T-helper 1 cell treated with Interleukin-12 subunit alpha and Interleukin-12 subunit beta and Interleukin-4 antibody, amounts not matched to agents 30 μg/mL and 1 μg/mL, for 36 hours (primary cell): ENCODE measurements around the gene AGPS.
"Not testable (repeated sequence)": the region's sequence is repeated elsewhere in the genome, so short reads cannot be mapped to it uniquely, and the experiment has no call there.

Experiments used
- H3K27ac Mint-ChIP-seq: one replicate; pipeline ENCODE4 v1.8.0; 2021; ENCODE audit warnings: mild to moderate bottlenecking, mixed read lengths
- H3K27me3 Mint-ChIP-seq: one replicate; pipeline ENCODE4 v1.8.0; 2021; ENCODE audit warnings: low read depth, mixed read lengths
- H3K36me3 Mint-ChIP-seq: one replicate; pipeline ENCODE4 v1.8.0; 2021; ENCODE audit warnings: low read depth, mixed read lengths
- H3K4me1 Mint-ChIP-seq: one replicate; pipeline ENCODE4 v1.8.0; 2021; ENCODE audit warnings: low read depth, mixed read lengths
- H3K4me3 Mint-ChIP-seq: one replicate; pipeline ENCODE4 v1.8.0; 2021; ENCODE audit warnings: mild to moderate bottlenecking, moderate library complexity, mixed read lengths
- H3K9me3 Mint-ChIP-seq: one replicate; pipeline ENCODE4 v1.8.0; 2021; ENCODE audit warnings: mixed read lengths

AGPS gene

GRCh38 chr2:177397481-177398289, 5.1 kb downstream of the AGPS start:
- H3K27me3 Mint-ChIP-seq: no peaks in the 10 kb centered on the region
- H3K9me3 Mint-ChIP-seq: no peaks in the 10 kb centered on the region
- H3K4me1 Mint-ChIP-seq: peaks cover 52% of the 10 kb centered on the region
- H3K4me3 Mint-ChIP-seq: no peak overlapping the region
- peaks cover 7% of the 10 kb centered on the region for H3K36me3 Mint-ChIP-seq
- no peak overlapping the region for H3K27ac Mint-ChIP-seq

DNA sequence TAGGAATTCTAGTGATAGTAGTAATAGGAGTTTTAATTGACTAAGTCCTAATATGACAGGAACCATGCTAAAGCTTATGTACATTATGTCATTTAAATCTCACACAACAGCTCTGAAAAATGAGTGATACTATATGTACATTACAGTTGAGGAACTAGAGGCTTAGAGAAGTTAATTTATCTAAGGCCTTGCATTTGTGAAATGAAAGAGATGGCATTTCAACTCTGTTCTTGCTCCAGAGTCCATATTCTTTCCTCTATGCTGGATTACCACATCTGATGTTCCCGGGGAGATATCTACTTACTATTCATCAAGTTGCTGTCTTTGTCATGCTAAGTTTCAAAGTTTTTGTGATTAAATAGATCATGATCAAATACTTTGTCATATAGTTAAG, 5.7 kb downstream of the AGPS start:
- Mint-ChIP-seq H3K9me3 (no peaks in the 10 kb centered on the region), H3K27ac (no peak overlapping the region), H3K4me1 (peaks cover 51% of the 10 kb centered on the region), H3K27me3 (no peaks in the 10 kb centered on the region), H3K4me3 (no peak overlapping the region), H3K36me3 (peaks cover 7% of the 10 kb centered on the region)

GRCh38 chr2:177398791-177399190, 6.2 kb downstream of the AGPS start:
- peaks cover 46% of the 10 kb centered on the region for H3K4me1 Mint-ChIP-seq
- H3K27me3 Mint-ChIP-seq: no peaks in the 10 kb centered on the region
- H3K9me3 Mint-ChIP-seq: no peaks in the 10 kb centered on the region
- no peak overlapping the region for H3K4me3 Mint-ChIP-seq
- no peak overlapping the region for H3K27ac Mint-ChIP-seq
- peaks cover 7% of the 10 kb centered on the region for H3K36me3 Mint-ChIP-seq

- H3K27ac Mint-ChIP-seq: no peak overlapping the region
- H3K27me3 Mint-ChIP-seq: no peaks in the 10 kb centered on the region
- no peaks in the 10 kb centered on the region for H3K9me3 Mint-ChIP-seq
- peaks cover 7% of the 10 kb centered on the region for H3K36me3 Mint-ChIP-seq
- H3K4me3 Mint-ChIP-seq: no peak overlapping the region
- peaks cover 48% of the 10 kb centered on the region for H3K4me1 Mint-ChIP-seq
These were observed 6.8 kb downstream of the AGPS start for GRCh38 chr2:177399376-177399775.

GRCh38 chr2:177400337-177400923, 7.9 kb downstream of the AGPS start:
- Mint-ChIP-seq H3K4me1 (peaks cover 39% of the 10 kb centered on the region), H3K27ac (no peak overlapping the region), H3K9me3 (no peaks in the 10 kb centered on the region), H3K36me3 (peaks cover 7% of the 10 kb centered on the region), H3K27me3 (no peaks in the 10 kb centered on the region), H3K4me3 (no peak overlapping the region)

DNA sequence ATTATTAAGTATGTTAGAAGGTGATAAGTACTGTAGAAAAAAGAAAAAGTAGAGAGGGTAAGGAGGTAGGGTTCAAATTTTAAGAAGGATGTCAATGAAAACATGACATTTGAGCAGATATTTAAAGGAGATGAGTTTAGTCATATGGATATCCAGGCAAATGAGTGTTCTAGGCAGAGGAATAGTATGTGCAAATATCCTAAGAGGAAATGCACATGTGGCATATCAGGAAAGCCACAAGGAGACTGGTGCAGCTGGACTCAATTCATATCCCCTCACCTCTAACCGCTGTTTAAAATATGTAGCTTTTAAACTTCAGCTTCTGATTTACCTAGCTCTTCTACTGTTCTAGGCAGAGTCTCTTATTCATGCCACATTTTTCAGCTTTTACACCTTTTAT, 9.5 kb downstream of the AGPS start:
- Mint-ChIP-seq H3K36me3 (peaks cover 8% of the 10 kb centered on the region), H3K27ac (no peak overlapping the region), H3K27me3 (no peaks in the 10 kb centered on the region), H3K4me3 (no peak overlapping the region), H3K4me1 (peaks cover 35% of the 10 kb centered on the region), H3K9me3 (no peaks in the 10 kb centered on the region)

DNA sequence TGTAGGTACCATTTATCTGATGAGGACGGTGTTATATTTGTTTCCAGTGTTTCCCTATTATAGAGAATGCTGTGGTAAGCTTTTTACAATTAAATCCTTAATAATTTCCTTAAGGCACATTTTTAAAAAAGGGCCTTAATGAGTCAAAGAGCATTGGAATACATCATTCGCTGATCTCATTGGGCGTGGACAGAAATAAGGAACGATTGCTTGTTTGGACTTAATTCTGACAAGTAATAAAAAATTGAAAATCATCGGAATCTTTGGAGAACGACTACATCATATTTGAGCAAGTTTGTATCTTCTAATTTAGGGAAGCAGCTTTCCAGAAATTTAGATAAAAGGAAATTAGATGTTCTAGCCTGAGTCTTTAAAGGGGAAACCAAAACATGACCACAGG, 11.3 kb downstream of the AGPS start:
- H3K4me1 Mint-ChIP-seq: peaks cover 31% of the 10 kb centered on the region
- H3K36me3 Mint-ChIP-seq: peaks cover 10% of the 10 kb centered on the region
- no peak overlapping the region for H3K4me3 Mint-ChIP-seq
- H3K9me3 Mint-ChIP-seq: peaks cover 4% of the 10 kb centered on the region
- H3K27ac Mint-ChIP-seq: no peak overlapping the region
- H3K27me3 Mint-ChIP-seq: no peaks in the 10 kb centered on the region

- peaks cover 5% of the 10 kb centered on the region for H3K9me3 Mint-ChIP-seq
These were observed 11.7 kb downstream of the AGPS start for GRCh38 chr2:177404243-177404642.

GRCh38 chr2:177405029-177405692, 12.6 kb downstream of the AGPS start:
- Mint-ChIP-seq H3K36me3 (peaks cover 14% of the 10 kb centered on the region), H3K4me3 (no peak overlapping the region), H3K4me1 (peaks cover 23% of the 10 kb centered on the region), H3K9me3 (peaks cover 9% of the 10 kb centered on the region), H3K27me3 (no peaks in the 10 kb centered on the region), H3K27ac (no peak overlapping the region)

More at GRCh38 chr2:177404243-177404642, 11.7 kb downstream of the AGPS start:
- Mint-ChIP-seq H3K36me3 (peaks cover 10% of the 10 kb centered on the region), H3K4me1 (peaks cover 28% of the 10 kb centered on the region), H3K4me3 (no peak overlapping the region), H3K27me3 (no peaks in the 10 kb centered on the region), H3K27ac (no peak overlapping the region)

DNA sequence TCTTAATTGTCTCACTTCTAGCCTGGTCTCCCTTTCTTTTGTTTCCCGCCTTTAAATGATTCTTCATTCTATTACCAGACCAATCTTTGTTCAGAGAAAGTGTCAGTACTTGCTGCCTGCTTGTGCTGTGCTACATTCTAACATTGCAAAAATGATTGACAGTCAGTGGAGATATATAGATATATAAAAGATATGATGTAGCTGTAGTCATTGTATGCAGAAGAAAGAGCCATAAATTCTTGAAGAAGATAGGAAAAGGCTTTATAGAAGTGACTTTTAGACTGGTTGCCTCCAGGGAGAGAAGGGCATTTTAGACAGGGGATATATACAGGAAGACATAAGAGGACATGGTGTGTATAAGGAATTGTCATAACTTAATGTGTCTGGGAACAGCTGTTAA, 13.6 kb downstream of the AGPS start:
- Mint-ChIP-seq H3K4me1 (peaks cover 19% of the 10 kb centered on the region), H3K36me3 (peaks cover 14% of the 10 kb centered on the region), H3K27ac (no peak overlapping the region), H3K27me3 (no peaks in the 10 kb centered on the region), H3K9me3 (peaks cover 9% of the 10 kb centered on the region), H3K4me3 (no peak overlapping the region)

DNA sequence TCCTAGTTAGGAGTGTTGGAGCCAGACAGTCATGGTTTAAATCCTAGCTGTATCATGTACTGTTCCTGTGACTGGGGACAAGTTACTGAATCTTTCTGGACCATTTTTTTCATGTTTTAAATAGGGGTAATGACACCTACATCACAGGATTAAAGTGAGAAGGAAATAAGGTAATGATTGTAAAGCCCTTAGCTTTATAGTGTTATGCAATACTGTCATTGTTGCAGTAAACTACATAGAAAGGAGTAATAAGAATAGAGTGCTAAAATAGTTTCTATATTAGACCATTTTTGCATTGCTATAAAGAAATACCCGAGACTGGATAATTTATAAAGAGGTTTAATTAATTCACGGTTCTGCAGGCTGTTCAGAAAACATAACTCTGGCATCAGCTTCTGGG, 14.5 kb downstream of the AGPS start:
- peaks cover 28% of the 10 kb centered on the region for H3K4me1 Mint-ChIP-seq
- H3K27ac Mint-ChIP-seq: no peak overlapping the region
- peaks cover 14% of the 10 kb centered on the region for H3K36me3 Mint-ChIP-seq
- H3K27me3 Mint-ChIP-seq: no peaks in the 10 kb centered on the region
- H3K4me3 Mint-ChIP-seq: no peak overlapping the region
- peaks cover 9% of the 10 kb centered on the region for H3K9me3 Mint-ChIP-seq

- Mint-ChIP-seq H3K4me1 (peaks cover 27% of the 10 kb centered on the region), H3K36me3 (peaks cover 12% of the 10 kb centered on the region)
- H3K27me3 Mint-ChIP-seq, H3K9me3 Mint-ChIP-seq, H3K4me3 Mint-ChIP-seq, H3K27ac Mint-ChIP-seq: not testable (repeated sequence)
These were observed 18.1 kb downstream of the AGPS start for GRCh38 chr2:177410629-177411028.

GRCh38 chr2:177413703-177414102, 21.1 kb downstream of the AGPS start:
- H3K27ac Mint-ChIP-seq: no peak overlapping the region

DNA sequence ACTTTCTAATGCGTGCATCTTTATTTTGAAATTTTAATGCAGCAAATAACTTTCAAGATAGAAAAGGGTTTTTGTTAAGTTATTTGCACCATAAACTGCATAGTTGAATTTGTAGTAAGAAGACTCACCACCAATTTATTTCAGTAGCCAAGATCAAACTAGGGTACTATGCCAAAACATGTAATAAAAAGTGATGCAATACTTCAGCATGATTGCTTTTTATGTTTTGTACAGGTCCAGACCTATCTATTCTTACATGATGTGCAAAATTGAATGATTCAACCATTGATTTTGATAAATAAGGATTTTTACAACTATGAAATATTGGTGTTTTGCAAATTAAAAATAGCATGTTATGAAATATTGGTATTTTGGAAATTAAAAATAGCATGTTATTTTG, 26.7 kb downstream of the AGPS start:
- Mint-ChIP-seq H3K9me3 (peaks cover 3% of the 10 kb centered on the region), H3K36me3 (peaks cover 8% of the 10 kb centered on the region), H3K4me3 (no peak overlapping the region), H3K4me1 (peaks cover 12% of the 10 kb centered on the region), H3K27me3 (no peaks in the 10 kb centered on the region), H3K27ac (no peak overlapping the region)

More at GRCh38 chr2:177413703-177414102, 21.1 kb downstream of the AGPS start:
- H3K36me3 Mint-ChIP-seq: peaks cover 4% of the 10 kb centered on the region
- H3K9me3 Mint-ChIP-seq: peaks cover 4% of the 10 kb centered on the region
- no peaks in the 10 kb centered on the region for H3K27me3 Mint-ChIP-seq
- no peak overlapping the region for H3K4me3 Mint-ChIP-seq
- peaks cover 19% of the 10 kb centered on the region for H3K4me1 Mint-ChIP-seq

DNA sequence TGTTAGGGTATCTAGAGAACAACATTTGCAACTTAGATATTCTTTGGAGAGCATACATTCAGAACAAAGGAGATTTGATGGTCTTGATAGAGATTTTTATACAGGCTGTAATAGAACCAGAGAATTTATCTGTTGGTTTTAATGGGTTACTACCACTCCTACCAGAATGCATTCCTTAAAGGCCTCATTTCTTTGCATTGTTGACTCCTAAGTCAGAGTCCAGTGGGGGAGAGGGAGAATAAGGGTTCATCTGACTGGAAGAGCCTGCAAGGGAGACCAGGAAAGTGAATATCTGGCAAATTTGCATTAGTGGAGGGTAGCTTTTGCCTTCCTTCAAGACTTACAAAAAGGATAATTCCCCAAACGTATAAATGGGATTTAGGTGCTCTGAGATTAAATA, 29.7 kb downstream of the AGPS start:
- peaks cover 32% of the 10 kb centered on the region for H3K36me3 Mint-ChIP-seq
- no peak overlapping the region for H3K27ac Mint-ChIP-seq
- peaks cover 22% of the 10 kb centered on the region for H3K9me3 Mint-ChIP-seq

More for the DNA sequence above, 29.7 kb downstream of the AGPS start:
- Mint-ChIP-seq H3K4me1 (peaks cover 9% of the 10 kb centered on the region), H3K27me3 (no peaks in the 10 kb centered on the region), H3K4me3 (no peak overlapping the region)
